PC-9 (cell line): Measurements from ENCODE around the gene SLC35E4.
"Not testable (repeated sequence)": the region's sequence is repeated elsewhere in the genome, so short reads cannot be mapped to it uniquely, and the experiment has no call there.

Experiments
- CTCF ChIP-seq: fragments of 200-600 bp; sonication (generic); conservative IDR thresholded peaks from 2 replicates; pipeline ENCODE4 v1.6.1; 2017; ENCODE audit warnings: mixed run types, antibody characterized with exemption, mild to moderate bottlenecking, moderate library complexity
- EZH2 ChIP-seq: fragments of 200-600 bp; sonication (generic); IDR thresholded peaks from 2 replicates; pipeline ENCODE4 v1.8.0; 2017; ENCODE audit warnings: antibody characterized with exemption, low read depth

GRCh38 chr22:30676565-30676964 lies 41.0 kb downstream of the SLC35E4 start:
- TF ChIP-seq CTCF, EZH2: not testable (repeated sequence)
